HUES6 (cell line): ENCODE data around the gene MYO7A.

Experiments
- H3K27ac ChIP-seq: 2 replicates; pipeline ENCODE4 v1.7.0; 2013; ENCODE audit warnings: low read depth, mild to moderate bottlenecking, low read length, inconsistent platforms
- H3K27me3 ChIP-seq: 2 replicates; pipeline ENCODE4 v1.6.1; 2013; ENCODE audit warnings: low read length; ENCODE audit not compliant: control insufficient read depth, insufficient read depth
- H3K36me3 ChIP-seq: 2 replicates; pipeline ENCODE4 v1.6.1; 2013; ENCODE audit warnings: low read length; ENCODE audit not compliant: control insufficient read depth, insufficient read depth
- H3K4me1 ChIP-seq: 2 replicates; pipeline ENCODE4 v1.6.1; 2013; ENCODE audit warnings: low read length; ENCODE audit not compliant: control insufficient read depth, insufficient read depth
- H3K4me3 ChIP-seq: 2 replicates; pipeline ENCODE4 v1.5.1; 2013; ENCODE audit warnings: low read depth, low read length
- H3K9ac ChIP-seq: one replicate; pipeline ENCODE4 v1.6.1; 2013; ENCODE audit warnings: mild to moderate bottlenecking, low read length
- H3K9me3 ChIP-seq: 2 replicates; pipeline ENCODE4 v1.6.1; 2013; ENCODE audit warnings: low read depth, low read length; ENCODE audit not compliant: control insufficient read depth, insufficient read depth

The MYO7A gene

GRCh38 chr11:77171885-77172665 lies 44.0 kb downstream of the MYO7A start:
- Histone ChIP-seq H3K4me3 (peak overlapping the region; percentile 29; the same call in 1 of the 2 replicates), H3K9me3 (no peaks in the 10 kb centered on the region), H3K36me3 (no peaks in the 10 kb centered on the region), H3K9ac (no peak overlapping the region), H3K27ac (no peak overlapping the region), H3K4me1 (peaks cover 62% of the 10 kb centered on the region), H3K27me3 (no peaks in the 10 kb centered on the region)

DNA sequence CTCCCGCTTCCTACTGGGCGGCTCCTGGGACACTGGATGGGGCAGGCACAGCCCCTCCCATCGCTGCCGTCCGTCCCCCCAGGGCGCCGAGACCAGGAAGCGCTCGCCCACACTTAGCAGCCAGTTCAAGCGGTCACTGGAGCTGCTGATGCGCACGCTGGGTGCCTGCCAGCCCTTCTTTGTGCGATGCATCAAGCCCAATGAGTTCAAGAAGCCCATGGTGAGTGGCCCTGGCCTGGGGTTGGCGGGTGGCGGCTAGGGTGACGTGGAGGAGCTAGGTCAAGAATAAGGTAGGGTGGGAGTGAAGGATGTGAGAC lies 44.6 kb downstream of the MYO7A start:
- Histone ChIP-seq H3K27ac (no peak overlapping the region), H3K36me3 (no peaks in the 10 kb centered on the region), H3K4me3 (no peak overlapping the region), H3K9ac (no peak overlapping the region), H3K27me3 (no peaks in the 10 kb centered on the region), H3K4me1 (peaks cover 62% of the 10 kb centered on the region), H3K9me3 (no peaks in the 10 kb centered on the region)

- Histone ChIP-seq H3K4me1 (peaks cover 62% of the 10 kb centered on the region), H3K9ac (no peak overlapping the region), H3K9me3 (no peaks in the 10 kb centered on the region), H3K27me3 (no peaks in the 10 kb centered on the region), H3K36me3 (no peaks in the 10 kb centered on the region), H3K27ac (no peak overlapping the region), H3K4me3 (no peak overlapping the region)
Measured at GRCh38 chr11:77173494-77173893, 45.4 kb downstream of the MYO7A start.

DNA sequence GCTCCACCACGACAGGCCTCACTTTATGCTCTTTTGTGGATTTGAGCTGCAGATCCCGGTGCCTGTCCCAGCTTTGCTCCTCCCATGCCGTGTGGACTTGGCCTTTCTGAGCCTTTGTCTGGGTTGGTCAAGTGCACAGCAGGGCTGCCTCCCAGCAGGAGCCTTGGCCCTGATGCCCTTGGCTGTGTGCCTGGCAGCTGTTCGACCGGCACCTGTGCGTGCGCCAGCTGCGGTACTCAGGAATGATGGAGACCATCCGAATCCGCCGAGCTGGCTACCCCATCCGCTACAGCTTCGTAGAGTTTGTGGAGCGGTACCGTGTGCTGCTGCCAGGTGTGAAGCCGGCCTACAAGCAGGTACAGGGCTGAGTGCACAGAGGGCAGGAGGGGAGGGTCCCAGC lies 46.5 kb downstream of the MYO7A start:
- H3K4me3 ChIP-seq = no peak overlapping the region
- H3K9ac ChIP-seq = no peak overlapping the region
- no peaks in the 10 kb centered on the region for H3K9me3 ChIP-seq
- H3K27me3 ChIP-seq = no peaks in the 10 kb centered on the region
- H3K4me1 ChIP-seq = peaks cover 62% of the 10 kb centered on the region
- no peak overlapping the region for H3K27ac ChIP-seq
- no peaks in the 10 kb centered on the region for H3K36me3 ChIP-seq

GRCh38 chr11:77175021-77175842 lies 47.2 kb downstream of the MYO7A start:
- no peak overlapping the region for H3K4me3 ChIP-seq
- H3K36me3 ChIP-seq = no peaks in the 10 kb centered on the region
- H3K9ac ChIP-seq = peak overlapping the region; percentile 36
- peaks cover 61% of the 10 kb centered on the region for H3K4me1 ChIP-seq
- no peaks in the 10 kb centered on the region for H3K27me3 ChIP-seq
- no peak overlapping the region for H3K27ac ChIP-seq
- H3K9me3 ChIP-seq = no peaks in the 10 kb centered on the region

- Histone ChIP-seq H3K4me3 (no peak overlapping the region), H3K36me3 (no peaks in the 10 kb centered on the region), H3K9ac (peak overlapping the region; percentile 36), H3K27ac (no peak overlapping the region), H3K4me1 (peaks cover 53% of the 10 kb centered on the region), H3K9me3 (no peaks in the 10 kb centered on the region), H3K27me3 (no peaks in the 10 kb centered on the region)
Measured at GRCh38 chr11:77175869-77176539, 48.0 kb downstream of the MYO7A start.

GRCh38 chr11:77176996-77177395 lies 49.0 kb downstream of the MYO7A start:
- H3K36me3 ChIP-seq = no peaks in the 10 kb centered on the region
- H3K27ac ChIP-seq = no peak overlapping the region

DNA sequence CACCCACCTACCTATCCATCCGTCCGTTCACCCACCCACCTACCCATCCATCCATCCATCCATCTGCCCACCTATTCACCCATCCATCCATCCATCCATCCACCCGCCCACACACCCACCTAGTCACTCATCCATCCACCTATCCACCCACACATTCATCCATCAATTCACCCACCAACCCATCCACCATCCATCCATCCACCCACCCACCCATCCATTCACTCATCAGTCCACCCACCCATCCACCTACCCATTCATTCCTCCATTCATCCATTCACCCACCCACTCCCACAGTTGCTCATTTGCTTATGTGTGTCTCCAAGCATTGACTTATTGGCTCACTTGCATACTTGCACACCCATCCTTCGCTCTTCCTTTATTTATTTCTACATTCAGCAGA lies 50.1 kb downstream of the MYO7A start:
- no peaks in the 10 kb centered on the region for H3K36me3 ChIP-seq
- peaks cover 33% of the 10 kb centered on the region for H3K4me1 ChIP-seq

More at GRCh38 chr11:77176996-77177395, 49.0 kb downstream of the MYO7A start:
- H3K9ac ChIP-seq = no peak overlapping the region
- no peaks in the 10 kb centered on the region for H3K9me3 ChIP-seq
- no peak overlapping the region for H3K4me3 ChIP-seq
- H3K4me1 ChIP-seq = peaks cover 43% of the 10 kb centered on the region
- H3K27me3 ChIP-seq = no peaks in the 10 kb centered on the region

GRCh38 chr11:77179048-77179447 lies 51.0 kb downstream of the MYO7A start:
- Histone ChIP-seq H3K4me3 (no peak overlapping the region), H3K9me3 (no peaks in the 10 kb centered on the region), H3K27ac (no peak overlapping the region), H3K9ac (no peak overlapping the region), H3K36me3 (no peaks in the 10 kb centered on the region), H3K27me3 (no peaks in the 10 kb centered on the region), H3K4me1 (peaks cover 25% of the 10 kb centered on the region)

More for the DNA sequence above, 50.1 kb downstream of the MYO7A start:
- Histone ChIP-seq H3K27me3 (no peaks in the 10 kb centered on the region), H3K27ac (no peak overlapping the region), H3K9ac (no peak overlapping the region), H3K9me3 (no peaks in the 10 kb centered on the region), H3K4me3 (no peak overlapping the region)

GRCh38 chr11:77179681-77180080 lies 51.6 kb downstream of the MYO7A start:
- no peaks in the 10 kb centered on the region for H3K36me3 ChIP-seq
- H3K4me1 ChIP-seq = peaks cover 18% of the 10 kb centered on the region
- no peak overlapping the region for H3K9ac ChIP-seq
- no peak overlapping the region for H3K27ac ChIP-seq
- no peaks in the 10 kb centered on the region for H3K9me3 ChIP-seq
- H3K4me3 ChIP-seq = no peak overlapping the region
- H3K27me3 ChIP-seq = no peaks in the 10 kb centered on the region

DNA sequence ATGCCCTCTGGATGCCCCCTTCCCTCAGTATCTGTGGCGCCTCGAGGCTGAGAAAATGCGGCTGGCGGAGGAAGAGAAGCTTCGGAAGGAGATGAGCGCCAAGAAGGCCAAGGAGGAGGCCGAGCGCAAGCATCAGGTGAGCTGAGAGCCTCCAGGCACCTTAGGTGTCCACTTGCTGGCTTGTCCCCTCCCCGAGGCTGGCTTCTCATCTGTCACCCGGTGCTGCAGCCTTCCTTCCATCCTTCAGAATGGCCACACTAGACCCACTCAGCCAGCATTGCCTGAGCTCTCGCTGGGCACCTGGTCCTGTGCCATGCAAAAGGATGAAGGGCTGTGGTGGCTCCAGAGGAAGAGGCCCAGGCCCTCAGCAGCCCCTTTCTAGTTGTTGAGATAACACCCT lies 52.3 kb downstream of the MYO7A start:
- Histone ChIP-seq H3K27ac (no peak overlapping the region), H3K9me3 (no peaks in the 10 kb centered on the region), H3K4me3 (no peak overlapping the region), H3K36me3 (no peaks in the 10 kb centered on the region), H3K27me3 (no peaks in the 10 kb centered on the region), H3K9ac (no peak overlapping the region), H3K4me1 (peaks cover 13% of the 10 kb centered on the region)
